A549 (cell line): ENCODE results near the gene ERN1. TPM values are rescaled to one million over a fixed set of nuclear protein-coding genes. Genes with fewer than 3 reads are reported as not detected.

ENCODE experiments used
- ATAC-seq, 2 experiments: fragments of 200-7000 bp in 1 of 2; fragments of >200 bp in 1 of 2; cut with Nextera tagmentation in 1 of 2; cut with Tn5 transposase in 1 of 2; 3 replicates each; pipeline versions ENCODE4 v1.8.0 to v1.9.1; 2018 to 2020; ENCODE audit warnings: mild to moderate bottlenecking in 1 of 2, moderate library complexity in 1 of 2
- CTCF ChIA-PET: fragments of 300-600 bp; sonication (Branson Sonifier 250); formaldehyde crosslinking; extraction: SDS; loops from one replicate; lab custom pipeline; 2021; ENCODE audit warnings: antibody characterized with exemption, inconsistent platforms; lab: Yijun Ruan, JAX
- POLR2A ChIA-PET: fragments of 350-600 bp; formaldehyde crosslinking; extraction: SDS; loops from one replicate; lab custom pipeline; 2021; ENCODE audit warnings: antibody characterized with exemption, inconsistent platforms; lab: Yijun Ruan, JAX
- DNase-seq, 2 experiments: peaks; one replicate each; pipeline versions ENCODE4 v3.0.0 to v3.0.0-alpha.2; 2011 to 2016; ENCODE audit warnings: low read depth in 1 of 2, low spot score in 1 of 2
- FAIRE-seq: peaks from 2 replicates; lab custom pipeline; 2011; peaks lifted over from hg19 to GRCh38; lab: Jason Lieb, UNC
- H3K27ac ChIP-seq, 2 experiments: fragments of >200 bp; sonication (Bioruptor Twin); formaldehyde crosslinking; 3 replicates each; pipeline ENCODE4 v1.5.1; 2016 to 2017
- H3K4me1 ChIP-seq: fragments of >200 bp; sonication (Bioruptor Twin); formaldehyde crosslinking; 3 replicates; pipeline ENCODE4 v1.6.1; 2016
- H3K4me2 ChIP-seq: fragments of >200 bp; sonication (Bioruptor Twin); formaldehyde crosslinking; 3 replicates; pipeline ENCODE4 v1.6.1; 2016
- H3K4me3 ChIP-seq: fragments of >200 bp; sonication (Bioruptor Twin); formaldehyde crosslinking; 3 replicates; pipeline ENCODE4 v1.5.1; 2016
- H3K9me3 ChIP-seq: fragments of >200 bp; sonication (Bioruptor Twin); formaldehyde crosslinking; 3 replicates; pipeline ENCODE4 v1.6.1; 2016
- CBX2 ChIP-seq: fragments of 200-600 bp; sonication (generic); IDR thresholded peaks from 2 replicates; pipeline ENCODE4 v1.6.1; 2016; ENCODE audit warnings: low read depth, mild to moderate bottlenecking, borderline replicate concordance
- CBX8 ChIP-seq: fragments of 200-600 bp; sonication (generic); IDR thresholded peaks from 2 replicates; pipeline ENCODE4 v1.6.1; 2016
- CEBPB ChIP-seq, 2 experiments: fragments of >200 bp in 1 of 2; sonication (Bioruptor Twin) in 1 of 2; formaldehyde crosslinking in 1 of 2; IDR thresholded peaks; 2 replicates each; pipeline ENCODE4 v1.6.1; 2012 to 2016
- CTCF ChIP-seq: fragments of >200 bp; sonication (Bioruptor Twin); formaldehyde crosslinking; IDR thresholded peaks from 3 replicates; pipeline ENCODE4 v1.5.1; 2016
- E2F6 ChIP-seq: IDR thresholded peaks from 2 replicates; pipeline ENCODE4 v1.6.1; 2012; ENCODE audit warnings: low read depth, borderline replicate concordance
- EP300 ChIP-seq, 2 experiments: fragments of >200 bp; sonication (Bioruptor Twin); formaldehyde crosslinking; IDR thresholded peaks; 2 replicates in 1 of 2; 3 replicates in 1 of 2; pipeline ENCODE4 v1.6.1; 2016 to 2017
- FOXS1 ChIP-seq: fragments of 250-450 bp; sonication (Bioruptor Pico); IDR thresholded peaks from 2 replicates; pipeline ENCODE4 v1.5.0; 2020; ENCODE audit warnings: mild to moderate bottlenecking, moderate library complexity
- GATA3 ChIP-seq: IDR thresholded peaks from 2 replicates; pipeline ENCODE4 v1.6.1; 2012; ENCODE audit warnings: borderline replicate concordance
- HDAC2 ChIP-seq: fragments of 200-600 bp; sonication (generic); IDR thresholded peaks from 2 replicates; pipeline ENCODE4 v1.6.1; 2016
- HOXA7 ChIP-seq: fragments of 250-450 bp; sonication (Bioruptor Pico); IDR thresholded peaks from 2 replicates; pipeline ENCODE4 v1.5.0; 2020; ENCODE audit warnings: mild to moderate bottlenecking, moderate library complexity
- JUN ChIP-seq, 2 experiments: fragments of >200 bp; sonication (Bioruptor Twin); formaldehyde crosslinking; IDR thresholded peaks; 2 replicates in 1 of 2; 3 replicates in 1 of 2; pipeline ENCODE4 v1.6.1; 2016 to 2017
- MAX ChIP-seq: IDR thresholded peaks from 2 replicates; pipeline ENCODE4 v1.6.1; 2012
- MAZ ChIP-seq: fragments of 150-350 bp; IDR thresholded peaks from 2 replicates; pipeline ENCODE4 v1.6.1; 2014; ENCODE audit warnings: antibody characterized with exemption, low read depth, low read length, borderline replicate concordance
- NR3C1 ChIP-seq: fragments of >200 bp; sonication (Bioruptor Twin); formaldehyde crosslinking; IDR thresholded peaks from 3 replicates; pipeline ENCODE4 v1.6.1; 2017
- PBX3 ChIP-seq: IDR thresholded peaks from 2 replicates; pipeline ENCODE4 v1.6.1; 2012
- PHF8 ChIP-seq: fragments of 200-600 bp; sonication (generic); IDR thresholded peaks from 2 replicates; pipeline ENCODE4 v1.6.1; 2016; ENCODE audit warnings: low read depth, mild to moderate bottlenecking, antibody characterized with exemption, moderate library complexity, borderline replicate concordance
- POLR2A ChIP-seq: IDR thresholded peaks from 2 replicates; pipeline ENCODE4 v1.6.1; 2012; ENCODE audit warnings: mild to moderate bottlenecking, low read length
- RAD21 ChIP-seq, 2 experiments: fragments of >200 bp in 1 of 2; sonication (Bioruptor Twin) in 1 of 2; formaldehyde crosslinking in 1 of 2; IDR thresholded peaks in 1 of 2; conservative IDR thresholded peaks in 1 of 2; 2 replicates in 1 of 2; 3 replicates in 1 of 2; pipeline ENCODE4 v1.6.1; 2012 to 2018; ENCODE audit warnings: inconsistent platforms in 1 of 2
- RNF2 ChIP-seq: fragments of 200-600 bp; sonication (generic); IDR thresholded peaks from 2 replicates; pipeline ENCODE4 v1.6.1; 2016; ENCODE audit warnings: low read depth, mild to moderate bottlenecking, antibody characterized with exemption, moderate library complexity, borderline replicate concordance
- SMC3 ChIP-seq: fragments of >200 bp; sonication (Bioruptor Twin); formaldehyde crosslinking; IDR thresholded peaks from 3 replicates; pipeline ENCODE4 v1.6.1; 2018; ENCODE audit warnings: inconsistent platforms
- ZNF302 ChIP-seq: fragments of 250-450 bp; sonication (Bioruptor Pico); IDR thresholded peaks from 2 replicates; pipeline ENCODE4 v1.9.0; 2021; ENCODE audit warnings: inconsistent platforms, mild to moderate bottlenecking, moderate library complexity
- WGBS: methylation state at CpG from one replicate; pipeline ENCODE4 v1.1.6; 2017; ENCODE audit errors: missing lambda C conversion rate; 5-methylcytosine and 5-hydroxymethylcytosine counted together
- polyA minus RNA-seq: library from RNA; depleted of rRNA, polyadenylated mRNA; stranded (reverse); fragments of >200 nt; gene quantifications from 2 replicates; pipeline ENCODE4 v1.2.3, GENCODE V29; 2011; rRNA and poly(A)+ RNA removed
- polyA plus RNA-seq, 4 experiments: library from polyadenylated mRNA; depleted of rRNA in 3 of 4; stranded (reverse); fragments of >200 nt; fragmentation: RNase III in 1 of 4; extraction: RNeasy Plus Mini Kit Qiagen cat#74134 plus additional on column Dnase treatment in 1 of 4; gene quantifications; 2 replicates in 3 of 4; 3 replicates in 1 of 4; pipeline ENCODE4 v1.2.3, GENCODE V29; 2011 to 2017
- TF ChIP-seq, protein P1 (sequence below): fragments of 200-600 bp; sonication (generic); IDR thresholded peaks from 2 replicates; pipeline ENCODE4 v1.6.1; 2016; ENCODE audit warnings: antibody characterized with exemption, mild to moderate bottlenecking, moderate library complexity
- TF ChIP-seq, protein P2 (sequence below): fragments of >200 bp; sonication (Bioruptor Twin); formaldehyde crosslinking; IDR thresholded peaks from 3 replicates; pipeline ENCODE4 v1.6.1; 2016

ERN1 gene
- 19.8 and 23.3 TPM in 2 replicates for polyA plus RNA-seq (2011; rRNA removed)
- 4.5 and 4.6 TPM in 2 replicates for polyA plus RNA-seq (2012; cell fraction: cytosol; rRNA removed)
- polyA plus RNA-seq (2012; cell fraction: nucleus; rRNA removed): 7.3 and 8.1 TPM in 2 replicates
- polyA plus RNA-seq (2017; fragmentation: RNase III; extraction: RNeasy Plus Mini Kit Qiagen cat#74134 plus additional on column Dnase treatment): 3.5 to 4.1 TPM (median 3.7 TPM) in 3 replicates
- 39.3 and 44.8 TPM in 2 replicates for polyA minus RNA-seq

DNA sequence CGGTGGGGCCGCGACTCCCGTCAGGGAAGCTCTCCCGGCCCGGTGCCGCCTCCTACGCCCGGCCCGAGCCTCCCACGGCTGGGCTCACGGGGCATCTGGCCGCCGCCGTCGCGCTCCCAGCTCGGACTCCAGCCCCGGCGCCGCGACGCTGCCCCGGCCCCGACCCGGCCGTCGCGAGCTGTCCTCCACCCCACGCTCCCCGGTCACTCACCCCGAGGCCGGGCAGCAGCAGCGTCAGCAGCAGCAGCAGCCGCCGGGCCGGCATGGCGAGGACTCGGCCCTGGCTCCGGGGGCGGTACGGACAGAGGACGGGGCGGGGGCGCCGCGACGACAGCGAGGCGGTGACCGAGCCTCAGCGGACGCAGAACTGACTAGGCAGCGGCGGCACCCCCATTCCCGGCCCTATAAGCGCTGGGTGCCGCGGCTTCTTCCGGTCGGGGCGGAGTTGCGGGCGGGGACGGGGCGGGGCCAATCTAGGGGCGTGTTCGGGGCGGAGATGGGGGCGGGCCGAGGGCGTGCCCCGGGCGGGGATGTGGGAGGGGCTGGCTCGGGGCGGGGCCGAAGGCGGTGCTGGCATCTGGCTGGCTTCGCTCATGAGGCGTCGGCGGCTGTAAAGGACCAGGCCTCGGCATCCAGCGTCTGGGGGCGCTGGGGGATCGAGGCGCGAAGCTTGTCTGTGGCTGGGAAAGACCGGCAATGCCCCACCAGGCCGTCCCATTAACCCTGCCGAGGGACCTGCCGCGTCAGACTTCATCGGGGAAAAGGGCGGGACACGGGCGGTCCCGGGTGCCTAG, at the start of gene ERN1:
Gene ERN1 (minus strand): TSS at position 380 of the 794 bp plus-strand sequence. CDS start 115 bp downstream, at position 265.
- FAIRE-seq: no peak
- H3K4me2 ChIP-seq: peak within 1 kb of the TSS; percentile 91
- DNase-seq: peak; percentile 94 to 95
- H3K4me3 ChIP-seq: peak within 1 kb of the TSS; percentile 80
- peak within 1 kb of the TSS; percentile 85 to 95 for H3K27ac ChIP-seq
- ATAC-seq: peak; percentile 92 to 96
- 0% methylated on average over 36 of the region's 98 CpGs for WGBS
- no peaks in the 10 kb centered on the region for H3K9me3 ChIP-seq
- CTCF ChIA-PET: interaction anchor here (0.6 to 29.0 kb wide), 17 partner anchors 15 to 248 kb away, joined by 3 to 863 read pairs (median 5); partner anchors contain the start of genes CSHL1, GH1 and GH2
- H3K4me1 ChIP-seq: peaks cover 35% of the 10 kb centered on the region
- POLR2A ChIA-PET: interaction anchor here (0.8 to 3.5 kb wide), 13 partner anchors 9 to 149 kb away, joined by 3 to 27 read pairs (median 6); no protein-coding TSS in a partner anchor
- TF ChIP-seq JUN (IDR thresholded peaks at IDR 0.05) (peak; percentile 91 to 98), GATA3 (0 out of 2 replicates have a peak, but pooled peaks have one; percentile 11), RAD21 (conservative IDR thresholded peaks at IDR 0.05 in 1 of 2, IDR thresholded peaks at IDR 0.05 in 1 of 2) (0 out of 5 replicates have a peak, but pooled peaks of 1 of the 2 experiments have one; percentile 47), CEBPB (IDR thresholded peaks at IDR 0.05) (no peak), SMC3 (peak; percentile 33; the same call in 1 of the 3 replicates), CTCF (no peak), POLR2A (peak; percentile 98), CBX2 (no peak), EP300 (IDR thresholded peaks at IDR 0.05) (no peak), RNF2 (no peak), ZNF302 (CRISPR knock-in tag) (no peak), PBX3 (0 out of 2 replicates have a peak, but pooled peaks have one; percentile 34), HDAC2 (no peak), HOXA7 (CRISPR knock-in tag) (no peak), CBX8 (no peak), E2F6 (peak; percentile 95; the same call in 1 of the 2 replicates), MAX (peak; percentile 89), FOXS1 (CRISPR knock-in tag) (no peak), MAZ (no peak), NR3C1 (no peak), PHF8 (peak; percentile 83)
- TF ChIP-seq, protein P1, sequence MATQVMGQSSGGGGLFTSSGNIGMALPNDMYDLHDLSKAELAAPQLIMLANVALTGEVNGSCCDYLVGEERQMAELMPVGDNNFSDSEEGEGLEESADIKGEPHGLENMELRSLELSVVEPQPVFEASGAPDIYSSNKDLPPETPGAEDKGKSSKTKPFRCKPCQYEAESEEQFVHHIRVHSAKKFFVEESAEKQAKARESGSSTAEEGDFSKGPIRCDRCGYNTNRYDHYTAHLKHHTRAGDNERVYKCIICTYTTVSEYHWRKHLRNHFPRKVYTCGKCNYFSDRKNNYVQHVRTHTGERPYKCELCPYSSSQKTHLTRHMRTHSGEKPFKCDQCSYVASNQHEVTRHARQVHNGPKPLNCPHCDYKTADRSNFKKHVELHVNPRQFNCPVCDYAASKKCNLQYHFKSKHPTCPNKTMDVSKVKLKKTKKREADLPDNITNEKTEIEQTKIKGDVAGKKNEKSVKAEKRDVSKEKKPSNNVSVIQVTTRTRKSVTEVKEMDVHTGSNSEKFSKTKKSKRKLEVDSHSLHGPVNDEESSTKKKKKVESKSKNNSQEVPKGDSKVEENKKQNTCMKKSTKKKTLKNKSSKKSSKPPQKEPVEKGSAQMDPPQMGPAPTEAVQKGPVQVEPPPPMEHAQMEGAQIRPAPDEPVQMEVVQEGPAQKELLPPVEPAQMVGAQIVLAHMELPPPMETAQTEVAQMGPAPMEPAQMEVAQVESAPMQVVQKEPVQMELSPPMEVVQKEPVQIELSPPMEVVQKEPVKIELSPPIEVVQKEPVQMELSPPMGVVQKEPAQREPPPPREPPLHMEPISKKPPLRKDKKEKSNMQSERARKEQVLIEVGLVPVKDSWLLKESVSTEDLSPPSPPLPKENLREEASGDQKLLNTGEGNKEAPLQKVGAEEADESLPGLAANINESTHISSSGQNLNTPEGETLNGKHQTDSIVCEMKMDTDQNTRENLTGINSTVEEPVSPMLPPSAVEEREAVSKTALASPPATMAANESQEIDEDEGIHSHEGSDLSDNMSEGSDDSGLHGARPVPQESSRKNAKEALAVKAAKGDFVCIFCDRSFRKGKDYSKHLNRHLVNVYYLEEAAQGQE: no peak
- TF ChIP-seq, protein P2, sequence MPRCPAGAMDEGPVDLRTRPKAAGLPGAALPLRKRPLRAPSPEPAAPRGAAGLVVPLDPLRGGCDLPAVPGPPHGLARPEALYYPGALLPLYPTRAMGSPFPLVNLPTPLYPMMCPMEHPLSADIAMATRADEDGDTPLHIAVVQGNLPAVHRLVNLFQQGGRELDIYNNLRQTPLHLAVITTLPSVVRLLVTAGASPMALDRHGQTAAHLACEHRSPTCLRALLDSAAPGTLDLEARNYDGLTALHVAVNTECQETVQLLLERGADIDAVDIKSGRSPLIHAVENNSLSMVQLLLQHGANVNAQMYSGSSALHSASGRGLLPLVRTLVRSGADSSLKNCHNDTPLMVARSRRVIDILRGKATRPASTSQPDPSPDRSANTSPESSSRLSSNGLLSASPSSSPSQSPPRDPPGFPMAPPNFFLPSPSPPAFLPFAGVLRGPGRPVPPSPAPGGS: peak; percentile 98
